ENCODE measurements around the gene RNU1-3. TPM values are rescaled to one million over a fixed set of nuclear protein-coding genes. Genes with fewer than 3 reads are reported as not detected.
"Not testable (repeated sequence)": the region's sequence is repeated elsewhere in the genome, so short reads cannot be mapped to it uniquely, and the experiment has no call there.

The RNU1-3 gene
- total RNA-seq, 1 donor from 2014 or later: 6,622 TPM

GRCh38 chr1:16665836-16666235 lies 912 bp downstream of the RNU1-3 start:
- ATAC-seq; intact Hi-C loops (cut with DNase I); H3K27ac ChIP-seq; H3K4me3 ChIP-seq; H3K36me3 ChIP-seq; H3K4me1 ChIP-seq; H3K9me3 ChIP-seq; DNase-seq; H3K27me3 ChIP-seq: not testable (repeated sequence)

- H3K4me1 ChIP-seq; H3K36me3 ChIP-seq; H3K9me3 ChIP-seq; H3K27ac ChIP-seq; DNase-seq; intact Hi-C loops (cut with DNase I); H3K4me3 ChIP-seq; H3K27me3 ChIP-seq: not testable (repeated sequence)
- ATAC-seq: peak; percentile 64
Measured at GRCh38 chr1:16658234-16658633, 8.5 kb downstream of the RNU1-3 start.

- H3K4me3 ChIP-seq; H3K36me3 ChIP-seq; H3K4me1 ChIP-seq; DNase-seq; H3K27ac ChIP-seq; intact Hi-C loops (cut with DNase I); H3K9me3 ChIP-seq; H3K27me3 ChIP-seq: not testable (repeated sequence)
- ATAC-seq: peak; percentile 53
Measured at GRCh38 chr1:16656981-16657683, 9.6 kb downstream of the RNU1-3 start.

- H3K27me3 ChIP-seq; H3K9me3 ChIP-seq; H3K4me1 ChIP-seq; intact Hi-C loops (cut with DNase I); H3K4me3 ChIP-seq; H3K27ac ChIP-seq; H3K36me3 ChIP-seq; DNase-seq: not testable (repeated sequence)
- peak; percentile 75 for ATAC-seq
Measured at GRCh38 chr1:16656574-16656973, 10.2 kb downstream of the RNU1-3 start.

DNA sequence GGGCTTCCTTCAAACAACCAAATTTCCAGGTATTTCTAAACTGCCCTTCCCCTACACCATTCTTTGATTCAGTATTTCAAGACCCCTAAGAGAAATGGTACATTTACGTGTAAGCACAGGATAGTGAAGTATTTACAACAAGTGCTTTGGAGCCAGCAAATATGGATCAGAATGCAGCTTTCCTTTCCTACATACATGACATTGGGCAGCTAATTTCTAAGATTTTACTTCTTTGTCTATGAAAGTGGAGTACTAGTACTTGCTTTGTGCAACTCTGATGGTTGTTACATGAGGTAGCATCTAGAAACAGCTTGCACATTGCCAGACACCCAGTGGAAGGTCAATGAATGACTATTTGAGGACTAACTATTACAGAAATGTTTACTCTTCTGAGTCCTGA lies 15.2 kb downstream of the RNU1-3 start:
- DNase-seq; H3K27ac ChIP-seq; H3K27me3 ChIP-seq; H3K36me3 ChIP-seq; intact Hi-C loops (cut with DNase I); ATAC-seq; H3K4me1 ChIP-seq; H3K4me3 ChIP-seq; H3K9me3 ChIP-seq: not testable (repeated sequence)

- H3K27me3 ChIP-seq; H3K9me3 ChIP-seq; H3K36me3 ChIP-seq; DNase-seq; H3K27ac ChIP-seq; intact Hi-C loops (cut with DNase I); ATAC-seq; H3K4me3 ChIP-seq; H3K4me1 ChIP-seq: not testable (repeated sequence)
Measured at GRCh38 chr1:16649960-16650359, 16.8 kb downstream of the RNU1-3 start.

DNA sequence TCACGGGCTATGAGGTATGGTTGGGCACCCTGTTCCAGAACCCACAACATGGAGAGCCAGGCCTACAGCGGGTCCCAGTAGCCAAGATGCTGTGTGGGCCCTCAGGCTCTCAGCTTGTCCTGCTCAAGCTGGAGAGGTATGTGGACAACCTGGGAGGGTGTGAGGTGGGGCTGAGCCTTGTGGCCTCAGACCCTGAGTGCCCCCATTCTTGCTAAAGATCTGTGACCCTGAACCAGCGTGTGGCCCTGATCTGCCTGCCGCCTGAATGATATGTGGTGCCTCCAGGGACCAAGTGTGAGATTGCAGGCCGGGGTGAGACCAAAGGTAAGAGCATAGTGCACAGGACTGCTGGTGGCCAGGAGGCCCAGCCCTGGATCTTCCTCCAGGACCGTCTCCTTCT lies 17.4 kb downstream of the RNU1-3 start:
- H3K4me1 ChIP-seq; H3K36me3 ChIP-seq; ATAC-seq; intact Hi-C loops (cut with DNase I); H3K27ac ChIP-seq; H3K4me3 ChIP-seq; H3K9me3 ChIP-seq; H3K27me3 ChIP-seq: not testable (repeated sequence)
- peak; percentile 67 for DNase-seq

- H3K27me3 ChIP-seq; H3K36me3 ChIP-seq; H3K4me1 ChIP-seq; H3K27ac ChIP-seq; H3K9me3 ChIP-seq; H3K4me3 ChIP-seq; intact Hi-C loops (cut with DNase I); ATAC-seq: not testable (repeated sequence)
- peak; percentile 61 for DNase-seq
Measured at GRCh38 chr1:16648756-16649155, 18.0 kb downstream of the RNU1-3 start.

DNA sequence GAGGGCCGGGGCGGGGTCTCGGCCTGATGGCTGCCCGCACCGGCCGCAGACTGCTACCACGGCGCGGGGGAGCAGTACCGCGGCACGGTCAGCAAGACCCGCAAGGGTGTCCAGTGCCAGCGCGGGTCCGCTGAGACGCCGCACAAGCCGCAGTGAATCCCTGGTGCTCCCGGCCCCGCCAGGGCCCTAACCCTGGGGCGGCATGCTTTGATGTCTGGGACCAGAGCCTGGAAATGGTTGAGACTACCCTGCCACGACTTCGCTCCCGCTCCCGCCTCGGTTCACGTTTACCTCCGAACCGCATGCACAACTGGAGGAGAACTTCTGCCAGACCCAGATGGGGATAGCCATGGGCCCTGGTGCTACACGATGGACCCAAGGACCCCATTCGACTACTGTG lies 18.5 kb downstream of the RNU1-3 start:
- H3K27ac ChIP-seq; H3K9me3 ChIP-seq; intact Hi-C loops (cut with DNase I); ATAC-seq; H3K36me3 ChIP-seq; H3K27me3 ChIP-seq: not testable (repeated sequence)
- Histone ChIP-seq H3K4me1 (peaks cover 14% of the 10 kb centered on the region), H3K4me3 (peak overlapping the region; percentile 14)
- DNase-seq: peak; percentile 68

GRCh38 chr1:16647179-16648176 lies 19.3 kb downstream of the RNU1-3 start:
- H3K9me3 ChIP-seq; H3K27ac ChIP-seq; H3K27me3 ChIP-seq; H3K36me3 ChIP-seq; intact Hi-C loops (cut with DNase I): not testable (repeated sequence)
- Histone ChIP-seq H3K4me3 (peak overlapping the region; percentile 25), H3K4me1 (peaks cover 22% of the 10 kb centered on the region)
- ATAC-seq: peak; percentile 75
- DNase-seq: peak; percentile 77

DNA sequence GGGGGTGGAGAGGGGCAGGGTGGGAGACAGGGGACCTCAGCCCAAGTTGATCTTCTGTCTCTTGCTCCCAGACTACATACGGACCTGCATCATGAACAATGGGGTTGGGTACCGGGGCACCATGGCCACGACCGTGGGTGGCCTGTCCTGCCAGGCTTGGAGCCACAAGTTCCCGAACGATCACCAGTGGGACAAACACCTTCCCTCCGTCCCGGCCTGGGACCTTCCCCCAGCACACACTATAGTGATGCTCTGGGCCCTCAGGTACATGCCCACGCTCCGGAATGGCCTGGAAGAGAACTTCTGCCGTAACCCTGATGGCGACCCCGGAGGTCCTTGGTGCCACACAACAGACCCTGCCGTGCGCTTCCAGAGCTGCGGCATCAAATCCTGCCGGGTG lies 20.0 kb downstream of the RNU1-3 start:
- ATAC-seq; DNase-seq; H3K9me3 ChIP-seq; H3K27ac ChIP-seq; H3K36me3 ChIP-seq; H3K27me3 ChIP-seq; intact Hi-C loops (cut with DNase I); H3K4me3 ChIP-seq: not testable (repeated sequence)
- H3K4me1 ChIP-seq: peaks cover 29% of the 10 kb centered on the region

DNA sequence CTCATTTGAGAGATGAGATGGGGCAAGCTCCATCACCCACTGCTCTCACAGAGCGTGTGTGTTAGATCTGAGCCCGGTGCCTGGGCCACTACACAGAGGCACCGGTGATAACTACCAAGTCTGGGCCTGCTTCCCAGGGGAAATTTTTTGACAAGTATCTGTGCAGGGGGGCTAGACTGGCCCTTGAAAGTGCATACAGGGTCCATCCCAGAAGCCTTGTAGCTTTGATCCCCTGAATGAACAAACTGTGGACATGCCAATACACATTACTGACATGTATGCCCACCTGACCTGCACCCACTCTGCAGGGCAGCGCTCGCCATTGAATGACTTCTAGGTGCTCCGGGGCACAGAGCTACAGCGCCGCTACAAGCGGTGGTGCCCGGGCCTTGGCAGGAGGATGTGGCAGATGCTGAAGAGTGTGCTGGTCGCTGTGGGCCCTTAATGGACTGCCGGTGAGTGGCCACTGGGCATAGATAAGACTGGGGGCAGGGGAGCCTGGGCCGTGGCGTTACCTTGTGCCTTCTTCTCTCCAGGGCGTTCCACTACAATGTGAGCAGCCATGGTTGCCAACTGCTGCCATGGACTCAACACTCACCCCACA lies 20.6 kb downstream of the RNU1-3 start:
- intact Hi-C loops (cut with DNase I); H3K36me3 ChIP-seq; ATAC-seq: not testable (repeated sequence)

GRCh38 chr1:16645271-16646060 lies 21.3 kb downstream of the RNU1-3 start:
- H3K9me3 ChIP-seq; H3K27me3 ChIP-seq; intact Hi-C loops (cut with DNase I); H3K36me3 ChIP-seq; ATAC-seq: not testable (repeated sequence)
- peak overlapping the region; percentile 72 for H3K4me3 ChIP-seq
- peaks cover 29% of the 10 kb centered on the region for H3K4me1 ChIP-seq
- H3K27ac ChIP-seq: peak overlapping the region; percentile 90
- peak; percentile 74 for DNase-seq

More for the DNA sequence above, 20.6 kb downstream of the RNU1-3 start:
- H3K9me3 ChIP-seq, H3K27ac ChIP-seq, H3K27me3 ChIP-seq, H3K4me3 ChIP-seq: not testable (repeated sequence)
- DNase-seq: peak; percentile 66
- peaks cover 29% of the 10 kb centered on the region for H3K4me1 ChIP-seq

Measured in upper lobe of right lung (tissue), 1 donor.